Measurements from ENCODE around the gene TLE5.

DNA sequence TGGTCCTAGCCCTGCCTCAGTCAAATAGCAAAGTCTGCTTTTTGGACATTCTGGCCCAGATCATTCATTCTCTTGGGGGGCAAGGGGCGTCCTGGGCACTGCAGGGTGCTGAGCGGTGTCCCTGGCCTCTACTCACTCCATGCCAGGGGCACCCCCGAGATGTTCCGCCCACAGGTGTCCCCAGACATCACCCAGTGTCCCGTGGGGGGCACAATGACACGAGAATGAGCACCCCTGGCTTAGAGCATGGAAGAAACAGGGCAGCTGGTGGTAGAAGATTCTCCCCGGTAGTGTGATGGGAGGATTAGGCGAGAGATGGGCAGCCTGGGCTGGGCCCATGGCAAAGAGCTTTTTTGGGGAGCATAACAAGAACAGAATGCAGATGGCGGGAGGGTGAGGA lies 5.3 kb upstream of the TLE5 start:
- TF ChIP-seq GABPA (IDR thresholded peaks at IDR 0.05; ENCODE audit: low read depth), result no peak
- TF ChIP-seq, protein P1, sequence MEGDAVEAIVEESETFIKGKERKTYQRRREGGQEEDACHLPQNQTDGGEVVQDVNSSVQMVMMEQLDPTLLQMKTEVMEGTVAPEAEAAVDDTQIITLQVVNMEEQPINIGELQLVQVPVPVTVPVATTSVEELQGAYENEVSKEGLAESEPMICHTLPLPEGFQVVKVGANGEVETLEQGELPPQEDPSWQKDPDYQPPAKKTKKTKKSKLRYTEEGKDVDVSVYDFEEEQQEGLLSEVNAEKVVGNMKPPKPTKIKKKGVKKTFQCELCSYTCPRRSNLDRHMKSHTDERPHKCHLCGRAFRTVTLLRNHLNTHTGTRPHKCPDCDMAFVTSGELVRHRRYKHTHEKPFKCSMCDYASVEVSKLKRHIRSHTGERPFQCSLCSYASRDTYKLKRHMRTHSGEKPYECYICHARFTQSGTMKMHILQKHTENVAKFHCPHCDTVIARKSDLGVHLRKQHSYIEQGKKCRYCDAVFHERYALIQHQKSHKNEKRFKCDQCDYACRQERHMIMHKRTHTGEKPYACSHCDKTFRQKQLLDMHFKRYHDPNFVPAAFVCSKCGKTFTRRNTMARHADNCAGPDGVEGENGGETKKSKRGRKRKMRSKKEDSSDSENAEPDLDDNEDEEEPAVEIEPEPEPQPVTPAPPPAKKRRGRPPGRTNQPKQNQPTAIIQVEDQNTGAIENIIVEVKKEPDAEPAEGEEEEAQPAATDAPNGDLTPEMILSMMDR (IDR thresholded peaks at IDR 0.05; ENCODE audit: insufficient read depth, low read length), result no peak
- TF ChIP-seq, protein P2, sequence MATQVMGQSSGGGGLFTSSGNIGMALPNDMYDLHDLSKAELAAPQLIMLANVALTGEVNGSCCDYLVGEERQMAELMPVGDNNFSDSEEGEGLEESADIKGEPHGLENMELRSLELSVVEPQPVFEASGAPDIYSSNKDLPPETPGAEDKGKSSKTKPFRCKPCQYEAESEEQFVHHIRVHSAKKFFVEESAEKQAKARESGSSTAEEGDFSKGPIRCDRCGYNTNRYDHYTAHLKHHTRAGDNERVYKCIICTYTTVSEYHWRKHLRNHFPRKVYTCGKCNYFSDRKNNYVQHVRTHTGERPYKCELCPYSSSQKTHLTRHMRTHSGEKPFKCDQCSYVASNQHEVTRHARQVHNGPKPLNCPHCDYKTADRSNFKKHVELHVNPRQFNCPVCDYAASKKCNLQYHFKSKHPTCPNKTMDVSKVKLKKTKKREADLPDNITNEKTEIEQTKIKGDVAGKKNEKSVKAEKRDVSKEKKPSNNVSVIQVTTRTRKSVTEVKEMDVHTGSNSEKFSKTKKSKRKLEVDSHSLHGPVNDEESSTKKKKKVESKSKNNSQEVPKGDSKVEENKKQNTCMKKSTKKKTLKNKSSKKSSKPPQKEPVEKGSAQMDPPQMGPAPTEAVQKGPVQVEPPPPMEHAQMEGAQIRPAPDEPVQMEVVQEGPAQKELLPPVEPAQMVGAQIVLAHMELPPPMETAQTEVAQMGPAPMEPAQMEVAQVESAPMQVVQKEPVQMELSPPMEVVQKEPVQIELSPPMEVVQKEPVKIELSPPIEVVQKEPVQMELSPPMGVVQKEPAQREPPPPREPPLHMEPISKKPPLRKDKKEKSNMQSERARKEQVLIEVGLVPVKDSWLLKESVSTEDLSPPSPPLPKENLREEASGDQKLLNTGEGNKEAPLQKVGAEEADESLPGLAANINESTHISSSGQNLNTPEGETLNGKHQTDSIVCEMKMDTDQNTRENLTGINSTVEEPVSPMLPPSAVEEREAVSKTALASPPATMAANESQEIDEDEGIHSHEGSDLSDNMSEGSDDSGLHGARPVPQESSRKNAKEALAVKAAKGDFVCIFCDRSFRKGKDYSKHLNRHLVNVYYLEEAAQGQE (IDR thresholded peaks at IDR 0.05; ENCODE audit: insufficient replicate concordance, low read depth), result no peak
- TF ChIP-seq POLR2AphosphoS5 (IDR thresholded peaks at IDR 0.05; ENCODE audit: low read depth), result no peak
